Mammary epithelial cell (primary cell): ENCODE measurements around the gene XYLT1.

Experiments
- EZH2 ChIP-seq: IDR thresholded peaks from 2 replicates; pipeline ENCODE4 v1.6.1; 2012; ENCODE audit warnings: low read length, inconsistent platforms, borderline replicate concordance
- TF ChIP-seq, protein P1 (sequence below), 2 donors: IDR thresholded peaks in 1 of 2; conservative IDR thresholded peaks in 1 of 2; 2 replicates each; pipeline ENCODE4 v1.5.1; 2011 to 2012; ENCODE audit warnings: inconsistent platforms in 2 of 2, low read length in 2 of 2, mild to moderate bottlenecking in 2 of 2, control low read depth in 1 of 2, low read depth in 1 of 2; ENCODE audit not compliant: insufficient read depth in 1 of 2; ENCODE audit errors: extremely low read depth in 1 of 2

DNA sequence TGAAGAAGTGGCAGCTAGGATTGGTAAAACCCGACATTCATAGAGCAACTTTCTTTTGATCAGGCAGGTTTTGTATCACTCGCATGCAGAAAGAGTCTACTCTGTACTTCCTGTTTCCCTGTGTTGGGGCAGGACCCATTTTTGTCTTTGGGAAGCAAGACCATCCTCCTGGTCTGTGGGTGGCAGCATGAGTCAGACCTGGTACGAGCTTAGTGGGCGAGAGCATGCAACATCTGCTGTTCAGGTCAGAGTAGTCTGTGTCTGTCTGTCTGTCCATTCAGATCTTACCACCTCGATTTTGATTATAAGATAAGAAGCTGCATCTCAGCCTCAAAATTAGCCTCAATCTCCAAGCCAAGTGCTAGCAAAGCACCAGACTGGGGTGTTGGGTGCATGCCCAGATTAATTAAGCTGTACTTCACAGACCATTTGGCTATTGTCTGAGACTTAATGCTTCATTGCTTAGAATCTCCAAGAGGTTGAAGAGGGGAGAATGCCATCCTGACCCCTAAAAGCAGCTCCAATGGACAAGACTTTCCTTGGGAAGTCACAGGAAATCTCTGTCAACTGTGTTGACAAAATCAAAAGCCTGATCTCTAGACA lies 110.9 kb downstream of the XYLT1 start:
- TF ChIP-seq, protein P1, sequence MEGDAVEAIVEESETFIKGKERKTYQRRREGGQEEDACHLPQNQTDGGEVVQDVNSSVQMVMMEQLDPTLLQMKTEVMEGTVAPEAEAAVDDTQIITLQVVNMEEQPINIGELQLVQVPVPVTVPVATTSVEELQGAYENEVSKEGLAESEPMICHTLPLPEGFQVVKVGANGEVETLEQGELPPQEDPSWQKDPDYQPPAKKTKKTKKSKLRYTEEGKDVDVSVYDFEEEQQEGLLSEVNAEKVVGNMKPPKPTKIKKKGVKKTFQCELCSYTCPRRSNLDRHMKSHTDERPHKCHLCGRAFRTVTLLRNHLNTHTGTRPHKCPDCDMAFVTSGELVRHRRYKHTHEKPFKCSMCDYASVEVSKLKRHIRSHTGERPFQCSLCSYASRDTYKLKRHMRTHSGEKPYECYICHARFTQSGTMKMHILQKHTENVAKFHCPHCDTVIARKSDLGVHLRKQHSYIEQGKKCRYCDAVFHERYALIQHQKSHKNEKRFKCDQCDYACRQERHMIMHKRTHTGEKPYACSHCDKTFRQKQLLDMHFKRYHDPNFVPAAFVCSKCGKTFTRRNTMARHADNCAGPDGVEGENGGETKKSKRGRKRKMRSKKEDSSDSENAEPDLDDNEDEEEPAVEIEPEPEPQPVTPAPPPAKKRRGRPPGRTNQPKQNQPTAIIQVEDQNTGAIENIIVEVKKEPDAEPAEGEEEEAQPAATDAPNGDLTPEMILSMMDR (conservative IDR thresholded peaks at IDR 0.05 in 1 of 2, IDR thresholded peaks at IDR 0.05 in 1 of 2; ENCODE audit: extremely low read depth in 1 of 2, insufficient read depth in 1 of 2, low read depth in 1 of 2, low read length in 2 of 2): no peak
- TF ChIP-seq EZH2: no peak
